ENCODE data around the gene CX3CL1. TPM values are rescaled to one million over a fixed set of nuclear protein-coding genes. Genes with fewer than 3 reads are reported as not detected.

The CX3CL1 gene
- total RNA-seq, 4 donors from 2014 or later: 1.0 to 31.2 (median 7.1) TPM

GRCh38 chr16:57349212-57350031 lies 22.9 kb upstream of the CX3CL1 start:
- no peak for DNase-seq
- no peak overlapping the region for H3K27ac ChIP-seq
- H3K36me3 ChIP-seq: no peaks in the 10 kb centered on the region
- no peaks in the 10 kb centered on the region for H3K27me3 ChIP-seq
- H3K4me1 ChIP-seq: no peaks in the 10 kb centered on the region
- no peak overlapping the region for H3K4me3 ChIP-seq
- H3K9me3 ChIP-seq: no peaks in the 10 kb centered on the region
- TF ChIP-seq POLR2A (IDR thresholded peaks at IDR 0.05): no peak
- TF ChIP-seq, protein P1, sequence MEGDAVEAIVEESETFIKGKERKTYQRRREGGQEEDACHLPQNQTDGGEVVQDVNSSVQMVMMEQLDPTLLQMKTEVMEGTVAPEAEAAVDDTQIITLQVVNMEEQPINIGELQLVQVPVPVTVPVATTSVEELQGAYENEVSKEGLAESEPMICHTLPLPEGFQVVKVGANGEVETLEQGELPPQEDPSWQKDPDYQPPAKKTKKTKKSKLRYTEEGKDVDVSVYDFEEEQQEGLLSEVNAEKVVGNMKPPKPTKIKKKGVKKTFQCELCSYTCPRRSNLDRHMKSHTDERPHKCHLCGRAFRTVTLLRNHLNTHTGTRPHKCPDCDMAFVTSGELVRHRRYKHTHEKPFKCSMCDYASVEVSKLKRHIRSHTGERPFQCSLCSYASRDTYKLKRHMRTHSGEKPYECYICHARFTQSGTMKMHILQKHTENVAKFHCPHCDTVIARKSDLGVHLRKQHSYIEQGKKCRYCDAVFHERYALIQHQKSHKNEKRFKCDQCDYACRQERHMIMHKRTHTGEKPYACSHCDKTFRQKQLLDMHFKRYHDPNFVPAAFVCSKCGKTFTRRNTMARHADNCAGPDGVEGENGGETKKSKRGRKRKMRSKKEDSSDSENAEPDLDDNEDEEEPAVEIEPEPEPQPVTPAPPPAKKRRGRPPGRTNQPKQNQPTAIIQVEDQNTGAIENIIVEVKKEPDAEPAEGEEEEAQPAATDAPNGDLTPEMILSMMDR (IDR thresholded peaks at IDR 0.05): no peak
- intact Hi-C loops (cut with DNase I; ENCODE audit: low total_unique reads): no loop called here

GRCh38 chr16:57352636-57353047 lies 19.6 kb upstream of the CX3CL1 start:
- no peak for DNase-seq
- Histone ChIP-seq H3K9me3 (no peaks in the 10 kb centered on the region), H3K4me3 (no peak overlapping the region), H3K27me3 (no peaks in the 10 kb centered on the region), H3K4me1 (no peaks in the 10 kb centered on the region), H3K27ac (no peak overlapping the region), H3K36me3 (no peaks in the 10 kb centered on the region)
- intact Hi-C loops (cut with DNase I; ENCODE audit: low total_unique reads): no loop called here
- no peak for TF ChIP-seq POLR2A (IDR thresholded peaks at IDR 0.05)
- TF ChIP-seq, protein P1 (IDR thresholded peaks at IDR 0.05): no peak

DNA sequence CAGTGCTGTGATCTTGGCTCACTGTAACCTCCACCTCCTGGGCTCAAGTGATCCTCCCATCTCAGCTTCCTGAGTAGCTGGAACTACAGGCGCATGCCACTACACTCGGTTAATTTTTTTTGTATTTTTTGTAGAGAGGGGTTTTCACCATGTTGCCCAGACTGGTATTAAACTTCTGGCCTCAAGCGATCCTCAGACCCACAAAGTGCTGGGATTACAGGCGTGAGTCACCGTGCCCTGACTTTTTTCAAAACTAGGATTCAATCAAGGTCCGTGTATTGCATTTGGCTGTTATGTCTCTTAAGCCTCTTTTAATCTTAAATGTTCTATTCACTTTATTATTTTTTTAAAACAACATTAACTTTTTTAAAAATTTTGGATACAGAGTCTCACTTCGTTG lies 18.0 kb upstream of the CX3CL1 start:
- H3K9me3 ChIP-seq: no peaks in the 10 kb centered on the region
- TF ChIP-seq, protein P1 (IDR thresholded peaks at IDR 0.05): no peak
- TF ChIP-seq POLR2A (IDR thresholded peaks at IDR 0.05): no peak
- intact Hi-C loops (cut with DNase I; ENCODE audit: low total_unique reads): no loop called here
- no peaks in the 10 kb centered on the region for H3K36me3 ChIP-seq
- no peaks in the 10 kb centered on the region for H3K27me3 ChIP-seq
- no peaks in the 10 kb centered on the region for H3K4me1 ChIP-seq
- no peak for DNase-seq
- no peak overlapping the region for H3K27ac ChIP-seq
- no peak overlapping the region for H3K4me3 ChIP-seq

DNA sequence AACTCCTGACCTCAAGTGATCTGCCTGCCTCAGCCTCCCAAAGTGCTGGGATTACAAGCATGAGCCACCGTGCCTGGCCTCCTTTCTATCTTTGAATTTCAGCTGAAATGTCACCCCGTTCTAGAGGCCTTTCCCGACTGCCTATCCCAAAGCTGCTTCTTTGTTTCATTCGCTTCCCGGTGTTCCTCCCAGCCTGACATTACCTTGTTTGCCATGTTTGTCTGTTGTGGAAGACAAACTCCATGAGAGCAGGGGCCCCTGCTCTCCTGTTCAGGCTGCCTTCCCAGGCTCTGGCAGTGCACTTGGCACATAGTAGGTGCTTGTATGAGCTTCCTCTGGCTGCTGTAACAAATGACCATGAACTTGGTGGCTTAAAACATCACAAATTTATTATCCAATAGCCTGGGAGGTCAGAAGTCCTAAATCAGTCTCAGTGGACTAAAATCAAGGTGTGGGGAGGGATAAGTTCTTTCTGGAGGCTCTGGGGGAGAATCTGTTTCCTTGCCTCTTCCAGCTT lies 16.3 kb upstream of the CX3CL1 start:
- TF ChIP-seq POLR2A (IDR thresholded peaks at IDR 0.05): no peak
- TF ChIP-seq, protein P1 (IDR thresholded peaks at IDR 0.05): no peak
- Histone ChIP-seq H3K36me3 (no peaks in the 10 kb centered on the region), H3K27ac (no peak overlapping the region), H3K9me3 (no peaks in the 10 kb centered on the region), H3K4me3 (no peak overlapping the region), H3K27me3 (no peaks in the 10 kb centered on the region), H3K4me1 (no peaks in the 10 kb centered on the region)
- intact Hi-C loops (cut with DNase I; ENCODE audit: low total_unique reads): no loop called here
- no peak for DNase-seq

DNA sequence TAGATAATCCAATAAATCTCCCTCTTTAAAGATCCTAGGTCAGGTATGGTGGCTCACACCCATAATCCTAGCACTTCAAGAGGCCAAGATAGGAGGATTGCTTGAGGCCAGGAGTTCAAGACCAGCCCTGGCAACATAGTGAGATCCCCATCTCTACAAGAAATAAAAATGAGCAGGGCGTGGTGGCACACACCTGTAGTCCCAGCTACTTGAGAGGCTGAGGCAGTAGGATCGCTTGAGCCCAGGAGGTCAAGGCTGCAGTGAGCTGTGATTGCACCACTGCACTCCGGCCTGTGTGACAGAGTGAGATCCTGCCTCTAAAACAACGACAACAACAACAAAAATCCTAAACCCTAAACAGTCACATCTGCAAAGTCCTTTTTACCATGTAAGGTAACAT lies 15.7 kb upstream of the CX3CL1 start:
- DNase-seq: no peak
- H3K4me1 ChIP-seq: no peaks in the 10 kb centered on the region

More for the DNA sequence above, 15.7 kb upstream of the CX3CL1 start:
- intact Hi-C loops (cut with DNase I; ENCODE audit: low total_unique reads): no loop called here
- H3K9me3 ChIP-seq: no peaks in the 10 kb centered on the region
- H3K27me3 ChIP-seq: no peaks in the 10 kb centered on the region
- no peaks in the 10 kb centered on the region for H3K36me3 ChIP-seq
- no peak overlapping the region for H3K27ac ChIP-seq
- no peak overlapping the region for H3K4me3 ChIP-seq
- no peak for TF ChIP-seq POLR2A (IDR thresholded peaks at IDR 0.05)
- TF ChIP-seq, protein P1 (IDR thresholded peaks at IDR 0.05): no peak

Measured in uterus (tissue), 4 donors.